Osteoblast (primary cell): ENCODE data around the gene RTN4IP1. TPM values are rescaled to one million over a fixed set of nuclear protein-coding genes. Genes with fewer than 3 reads are reported as not detected.

Experiments used
- DNase-seq: peaks from one replicate; pipeline ENCODE4 v3.0.0; 2011; ENCODE audit warnings: low spot score, mixed read lengths; ENCODE audit not compliant: insufficient read length; ENCODE audit errors: missing footprints
- H2AFZ ChIP-seq: 2 replicates; pipeline ENCODE4 v1.6.0; 2011; ENCODE audit warnings: mild to moderate bottlenecking, low read length
- H3K27ac ChIP-seq: 2 replicates; pipeline ENCODE4 v1.5.1; 2011; ENCODE audit warnings: mild to moderate bottlenecking, low read depth, low read length, moderate library complexity
- H3K27me3 ChIP-seq: 2 replicates; pipeline ENCODE4 v1.6.0; 2012; ENCODE audit warnings: mild to moderate bottlenecking, control low read depth, inconsistent platforms, low read length, moderate library complexity; ENCODE audit not compliant: insufficient read depth
- H3K36me3 ChIP-seq: 2 replicates; pipeline ENCODE4 v1.5.1; 2011; ENCODE audit warnings: mild to moderate bottlenecking, low read length, control low read depth, moderate library complexity; ENCODE audit not compliant: insufficient read depth
- H3K4me1 ChIP-seq: 2 replicates; pipeline ENCODE4 v1.5.1; 2011; ENCODE audit warnings: mild to moderate bottlenecking, low read length, control low read depth, moderate library complexity; ENCODE audit not compliant: insufficient read depth
- H3K4me2 ChIP-seq: 2 replicates; pipeline ENCODE4 v1.6.0; 2011; ENCODE audit warnings: mild to moderate bottlenecking, low read length; ENCODE audit not compliant: insufficient read depth
- H3K4me3 ChIP-seq: fragments of 200-600 bp; sonication (generic); 3 replicates; pipeline ENCODE4 v1.5.1; 2012; ENCODE audit warnings: mild to moderate bottlenecking, low read length, inconsistent platforms; ENCODE audit not compliant: insufficient read depth
- H3K79me2 ChIP-seq: 2 replicates; pipeline ENCODE4 v1.6.0; 2012; ENCODE audit warnings: mild to moderate bottlenecking, low read length, control low read depth, inconsistent platforms; ENCODE audit not compliant: insufficient read depth
- H3K9me3 ChIP-seq: 2 replicates; pipeline ENCODE4 v1.5.1; 2011; ENCODE audit warnings: low read depth, low read length, control low read depth
- H4K20me1 ChIP-seq: 2 replicates; pipeline ENCODE4 v1.6.0; 2012; ENCODE audit warnings: mild to moderate bottlenecking, low read length, control low read depth; ENCODE audit not compliant: insufficient read depth
- CTCF ChIP-seq: IDR thresholded peaks from 2 replicates; pipeline ENCODE4 v1.5.1; 2011; ENCODE audit warnings: mild to moderate bottlenecking, low read depth, low read length, moderate library complexity; ENCODE audit errors: extremely low read depth
- total RNA-seq: library from RNA; depleted of rRNA; stranded (reverse); fragments of >200 nt; gene quantifications from 2 replicates; pipeline ENCODE4 v1.2.3, GENCODE V29; 2012

The RTN4IP1 gene
- total RNA-seq, 1 donor = 5.1 TPM

- no peaks in the 10 kb centered on the region for H3K9me3 ChIP-seq
- H4K20me1 ChIP-seq = no peaks in the 10 kb centered on the region
- H3K4me1 ChIP-seq = peaks cover 5% of the 10 kb centered on the region
- H3K4me3 ChIP-seq = no peak overlapping the region
- H3K27ac ChIP-seq = no peak overlapping the region
- H3K4me2 ChIP-seq = no peak overlapping the region
- no peak for TF ChIP-seq CTCF
- DNase-seq = no peak
- no peak overlapping the region for H2AFZ ChIP-seq
- H3K79me2 ChIP-seq = no peaks in the 10 kb centered on the region
- H3K36me3 ChIP-seq = no peaks in the 10 kb centered on the region
- no peaks in the 10 kb centered on the region for H3K27me3 ChIP-seq
These were observed 11.4 kb downstream of the RTN4IP1 start for GRCh38 chr6:106617857-106618256.

- Histone ChIP-seq H3K79me2 (no peaks in the 10 kb centered on the region), H2AFZ (no peak overlapping the region), H3K4me3 (no peak overlapping the region), H3K27ac (no peak overlapping the region), H3K36me3 (no peaks in the 10 kb centered on the region), H3K4me2 (no peak overlapping the region), H3K4me1 (peaks cover 5% of the 10 kb centered on the region), H4K20me1 (no peaks in the 10 kb centered on the region), H3K27me3 (no peaks in the 10 kb centered on the region), H3K9me3 (no peaks in the 10 kb centered on the region)
- no peak for TF ChIP-seq CTCF
- DNase-seq = no peak
These were observed 12.0 kb downstream of the RTN4IP1 start for GRCh38 chr6:106617302-106617701.

GRCh38 chr6:106614592-106615257 lies 14.6 kb downstream of the RTN4IP1 start:
- Histone ChIP-seq H3K4me2 (no peak overlapping the region), H3K27ac (no peak overlapping the region), H3K9me3 (no peaks in the 10 kb centered on the region), H3K36me3 (no peaks in the 10 kb centered on the region), H3K79me2 (no peaks in the 10 kb centered on the region), H3K4me3 (no peak overlapping the region), H2AFZ (no peak overlapping the region), H3K4me1 (no peaks in the 10 kb centered on the region), H3K27me3 (no peaks in the 10 kb centered on the region), H4K20me1 (no peaks in the 10 kb centered on the region)
- DNase-seq = no peak
- no peak for TF ChIP-seq CTCF

- no peak for TF ChIP-seq CTCF
- Histone ChIP-seq H3K4me1 (no peaks in the 10 kb centered on the region), H3K27me3 (no peaks in the 10 kb centered on the region), H3K27ac (no peak overlapping the region), H4K20me1 (no peaks in the 10 kb centered on the region), H3K79me2 (no peaks in the 10 kb centered on the region), H3K36me3 (no peaks in the 10 kb centered on the region), H2AFZ (no peak overlapping the region), H3K4me3 (no peak overlapping the region), H3K4me2 (no peak overlapping the region), H3K9me3 (no peaks in the 10 kb centered on the region)
- DNase-seq = no peak
These were observed 15.1 kb downstream of the RTN4IP1 start for GRCh38 chr6:106614166-106614565.
